Endothelial cell of umbilical vein (primary cell): ENCODE measurements around the gene KRT79. TPM values are rescaled to one million over a fixed set of nuclear protein-coding genes. Genes with fewer than 3 reads are reported as not detected.

Source experiments
- BruUV-seq: library from RNA; stranded (reverse); fragments of 400-500 nt; replicated peaks from 2 replicates; lab custom pipeline; 2021; lab: Mats Ljungman, UMichigan
- CTCF ChIA-PET: fragments of 300-600, 350-600 bp; sonication (Branson Sonifier 250); formaldehyde crosslinking; loops from one replicate; lab custom pipeline; 2021; ENCODE audit warnings: antibody characterized with exemption, inconsistent platforms; lab: Charles Lee
- POLR2A ChIA-PET: fragments of 300-600, 350-600 bp; sonication (Branson Sonifier 250); formaldehyde crosslinking; loops from one replicate; lab custom pipeline; 2021; ENCODE audit warnings: antibody characterized with exemption, inconsistent platforms; lab: Charles Lee
- DNase-seq: peaks from one replicate; pipeline ENCODE4 v3.0.0-alpha.2; 2011; ENCODE audit warnings: low read depth, low spot score
- FAIRE-seq: peaks from 2 replicates; lab custom pipeline; 2011; peaks lifted over from hg19 to GRCh38; lab: Jason Lieb, UNC
- H2AFZ ChIP-seq: 2 replicates; pipeline ENCODE4 v1.6.0; 2012; ENCODE audit warnings: low read depth, low read length, control low read depth, inconsistent platforms
- H3K27ac ChIP-seq: 2 replicates; pipeline ENCODE4 v1.5.1; 2011; ENCODE audit warnings: low read depth, mild to moderate bottlenecking, control low read depth, low read length, moderate library complexity; ENCODE audit not compliant: insufficient read depth
- H3K27me3 ChIP-seq, 2 experiments: 2 replicates each; pipeline versions ENCODE4 v1.6.0 to v1.6.1; 2011; ENCODE audit warnings: low read length in 2 of 2, mixed read lengths in 1 of 2; ENCODE audit not compliant: control insufficient read depth in 2 of 2, insufficient read depth in 2 of 2
- H3K36me3 ChIP-seq, 2 experiments: 2 replicates in 1 of 2; 3 replicates in 1 of 2; pipeline ENCODE4 v1.5.1; 2011; ENCODE audit warnings: low read length in 2 of 2, mild to moderate bottlenecking in 1 of 2, moderate library complexity in 1 of 2; ENCODE audit not compliant: control insufficient read depth in 2 of 2, insufficient read depth in 2 of 2; ENCODE audit errors: extremely low read depth in 1 of 2
- H3K4me1 ChIP-seq: 3 replicates; pipeline ENCODE4 v1.5.1; 2011; ENCODE audit warnings: mild to moderate bottlenecking, low read length; ENCODE audit not compliant: control insufficient read depth, insufficient read depth; ENCODE audit errors: extremely low read depth
- H3K4me2 ChIP-seq: 2 replicates; pipeline ENCODE4 v1.6.1; 2011; ENCODE audit warnings: low read length, control low read depth, mixed read lengths; ENCODE audit not compliant: insufficient read depth
- H3K4me3 ChIP-seq, 3 experiments: fragments of 200-600 bp in 1 of 3; sonication (generic), shearing (Covaris generic) in 1 of 3; replicated peaks in 1 of 3; 2 replicates each; pipeline ENCODE4 v1.5.1; 2011 to 2016; ENCODE audit warnings: control low read depth in 3 of 3, low read length in 3 of 3, mild to moderate bottlenecking in 2 of 3, inconsistent platforms in 1 of 3, low read depth in 1 of 3, moderate library complexity in 1 of 3; ENCODE audit not compliant: insufficient read depth in 1 of 3
- H3K79me2 ChIP-seq: 2 replicates; pipeline ENCODE4 v1.6.0; 2012; ENCODE audit warnings: low read length, inconsistent platforms; ENCODE audit not compliant: control insufficient read depth, insufficient read depth
- H3K9ac ChIP-seq: replicated peaks from 2 replicates; pipeline ENCODE3; 2011; ENCODE audit warnings: low read length, control low read depth; ENCODE audit not compliant: insufficient read depth; ENCODE audit errors: extremely low read depth
- H3K9me1 ChIP-seq: replicated peaks from 3 replicates; pipeline ENCODE4 v1.6.0; 2011; ENCODE audit warnings: mild to moderate bottlenecking, low read length; ENCODE audit not compliant: control insufficient read depth, insufficient read depth; ENCODE audit errors: extremely low read depth
- H3K9me3 ChIP-seq: replicated peaks from 2 replicates; pipeline ENCODE4 v1.5.1; 2012; ENCODE audit warnings: low read length, inconsistent platforms; ENCODE audit not compliant: control insufficient read depth, insufficient read depth
- H4K20me1 ChIP-seq: replicated peaks from 2 replicates; pipeline ENCODE3; 2011; ENCODE audit warnings: mild to moderate bottlenecking, low read length; ENCODE audit not compliant: control insufficient read depth, insufficient read depth; ENCODE audit errors: extremely low read depth
- EZH2 ChIP-seq: IDR thresholded peaks from 2 replicates; pipeline ENCODE4 v1.6.1; 2012; ENCODE audit warnings: borderline replicate concordance, low read depth, mild to moderate bottlenecking, moderate library complexity, low read length, inconsistent platforms; ENCODE audit not compliant: severe bottlenecking
- FOS ChIP-seq: IDR thresholded peaks from 2 replicates; pipeline ENCODE4 v1.6.1; 2011; ENCODE audit warnings: mild to moderate bottlenecking, low read length, moderate library complexity, borderline replicate concordance; ENCODE audit not compliant: insufficient read depth
- GATA2 ChIP-seq: IDR thresholded peaks from 2 replicates; pipeline ENCODE4 v1.7.0; 2011; ENCODE audit warnings: low read depth, mild to moderate bottlenecking, moderate library complexity, mixed read lengths, low read length; ENCODE audit not compliant: insufficient read length, insufficient read depth
- JUN ChIP-seq: IDR thresholded peaks from 2 replicates; pipeline ENCODE4 v1.6.1; 2011; ENCODE audit warnings: borderline replicate concordance, low read depth; ENCODE audit not compliant: insufficient read length, insufficient read depth
- MYC ChIP-seq: IDR thresholded peaks from one replicate; pipeline ENCODE4 v1.6.1; 2011; ENCODE audit warnings: mild to moderate bottlenecking, low read depth, low read length
- POLR2A ChIP-seq: IDR thresholded peaks from 2 replicates; pipeline ENCODE4 v1.6.1; 2012; ENCODE audit warnings: low read depth, mild to moderate bottlenecking, control low read depth, low read length
- POLR2AphosphoS5 ChIP-seq: IDR thresholded peaks from 2 replicates; pipeline ENCODE4 v1.6.1; 2012; ENCODE audit warnings: low read depth, mild to moderate bottlenecking, control low read depth, low read length, moderate library complexity; ENCODE audit not compliant: insufficient read depth
- dilution Hi-C: fragments of 300-500 bp; cut with MboI; formaldehyde crosslinking; loops from one replicate; pipeline ENCODE4 v1.15.0; 2019; ENCODE audit warnings: low sequenced_read_pairs; ENCODE audit not compliant: extremely low pct_ligation_motif_present
- intact Hi-C: fragments of 100-400 bp; cut with micrococcal nuclease; formaldehyde crosslinking; loops from one replicate; pipeline ENCODE4 v1.10.0; 2022
- polyA plus RNA-seq, 4 experiments: library from polyadenylated mRNA; depleted of rRNA in 3 of 4; stranded (reverse) in 3 of 4; unstranded in 1 of 4; fragments of >200 nt; gene quantifications; 2 replicates each; pipeline versions ENCODE4 v1.2.1 to v1.2.3, GENCODE V29; 2011 to 2012; ENCODE audit warnings: missing spikeins in 1 of 4
- total RNA-seq: library from RNA; stranded (reverse); gene quantifications from 2 replicates; pipeline ENCODE4 v1.2.3, GENCODE V29; 2021
- TF ChIP-seq, protein P1 (sequence below), 2 donors: IDR thresholded peaks; 1 replicate in 1 of 2; 2 replicates in 1 of 2; pipeline ENCODE4 v1.5.1; 2011; ENCODE audit warnings: low read length in 2 of 2, mild to moderate bottlenecking in 2 of 2, moderate library complexity in 2 of 2, control low read depth in 1 of 2, inconsistent platforms in 1 of 2, low read depth in 1 of 2; ENCODE audit not compliant: insufficient read depth in 1 of 2; ENCODE audit errors: extremely low read depth in 1 of 2
- TF ChIP-seq, protein P2 (sequence below): IDR thresholded peaks from 2 replicates; pipeline ENCODE4 v1.6.1; 2011; ENCODE audit not compliant: insufficient read depth, insufficient read length

KRT79 gene
- total and polyA plus RNA-seq, 2 donors (not counting 3 experiments of a cell fraction or from before 2014, with no cell fraction given), result not detected

DNA sequence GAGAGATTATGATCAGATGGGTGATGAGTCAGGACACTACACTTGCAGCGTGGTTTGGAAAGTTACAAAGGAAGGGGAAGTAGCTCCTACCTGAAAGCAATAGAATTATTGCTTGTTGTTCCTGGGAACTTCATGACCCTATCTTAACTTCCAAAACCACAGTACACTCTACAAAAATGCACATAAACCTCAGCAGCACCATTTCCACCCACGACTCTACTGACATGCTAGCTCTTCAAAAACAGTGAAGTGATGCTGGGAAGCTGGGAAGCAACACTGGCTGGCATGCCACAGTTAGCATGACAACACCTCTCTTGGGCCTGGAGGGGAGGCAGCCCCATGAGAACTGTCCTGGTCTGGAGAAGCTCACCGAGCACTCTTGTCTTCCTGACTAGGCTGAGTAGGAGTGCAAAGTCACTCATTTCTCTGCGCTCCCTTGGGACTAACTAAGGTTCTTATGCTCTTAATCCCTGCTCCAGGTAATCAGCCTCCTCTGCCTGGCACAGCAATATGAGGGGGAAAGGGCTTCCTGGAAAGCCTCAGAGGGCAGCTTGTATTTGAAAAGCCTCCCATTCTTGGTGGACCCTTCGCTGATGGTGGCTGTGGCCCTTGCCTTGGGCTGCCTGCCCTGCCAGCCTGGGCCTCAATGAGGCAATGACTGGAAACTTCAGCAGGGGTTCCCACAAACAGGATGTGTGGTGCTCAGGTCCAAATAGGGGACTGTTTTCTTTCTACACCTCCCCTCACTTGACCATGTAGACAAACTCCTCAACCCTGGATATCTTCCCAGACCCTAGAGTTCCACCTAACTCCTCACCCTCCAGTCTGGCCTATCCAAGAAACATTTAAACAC, 39.4 kb downstream of the KRT79 start:
- DNase-seq, result no peak
- dilution Hi-C loops, result no loop called here
- CTCF ChIA-PET, result interaction anchor here (1.1 kb wide), 1 partner anchor 71 kb away, joined by 3 read pairs; no protein-coding TSS in a partner anchor

More for the DNA sequence above, 39.4 kb downstream of the KRT79 start:
- no peak overlapping the region for H3K27ac ChIP-seq
- no TSS peak for BruUV-seq
- H2AFZ ChIP-seq, result no peak overlapping the region
- no peak overlapping the region for H3K4me2 ChIP-seq
- no peaks in the 10 kb centered on the region for H3K36me3 ChIP-seq
- H3K4me3 ChIP-seq, result no peak overlapping the region
- no peak for FAIRE-seq
- intact Hi-C loops, result no loop called here
- no peaks in the 10 kb centered on the region for H3K9me1 ChIP-seq
- H3K27me3 ChIP-seq, result peaks cover 12 to 13% of the 10 kb centered on the region in 2 experiments
- no peaks in the 10 kb centered on the region for H3K4me1 ChIP-seq
- TF ChIP-seq JUN, result no peak
- TF ChIP-seq POLR2AphosphoS5, result no peak
- TF ChIP-seq, protein P1, sequence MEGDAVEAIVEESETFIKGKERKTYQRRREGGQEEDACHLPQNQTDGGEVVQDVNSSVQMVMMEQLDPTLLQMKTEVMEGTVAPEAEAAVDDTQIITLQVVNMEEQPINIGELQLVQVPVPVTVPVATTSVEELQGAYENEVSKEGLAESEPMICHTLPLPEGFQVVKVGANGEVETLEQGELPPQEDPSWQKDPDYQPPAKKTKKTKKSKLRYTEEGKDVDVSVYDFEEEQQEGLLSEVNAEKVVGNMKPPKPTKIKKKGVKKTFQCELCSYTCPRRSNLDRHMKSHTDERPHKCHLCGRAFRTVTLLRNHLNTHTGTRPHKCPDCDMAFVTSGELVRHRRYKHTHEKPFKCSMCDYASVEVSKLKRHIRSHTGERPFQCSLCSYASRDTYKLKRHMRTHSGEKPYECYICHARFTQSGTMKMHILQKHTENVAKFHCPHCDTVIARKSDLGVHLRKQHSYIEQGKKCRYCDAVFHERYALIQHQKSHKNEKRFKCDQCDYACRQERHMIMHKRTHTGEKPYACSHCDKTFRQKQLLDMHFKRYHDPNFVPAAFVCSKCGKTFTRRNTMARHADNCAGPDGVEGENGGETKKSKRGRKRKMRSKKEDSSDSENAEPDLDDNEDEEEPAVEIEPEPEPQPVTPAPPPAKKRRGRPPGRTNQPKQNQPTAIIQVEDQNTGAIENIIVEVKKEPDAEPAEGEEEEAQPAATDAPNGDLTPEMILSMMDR (IDR thresholded peaks at IDR 0.05; ENCODE audit: extremely low read depth in 1 of 2, insufficient read depth in 1 of 2, low read depth in 1 of 2, low read length in 2 of 2), result no peak
- no peak for TF ChIP-seq EZH2
- TF ChIP-seq POLR2A, result no peak
- TF ChIP-seq, protein P2, sequence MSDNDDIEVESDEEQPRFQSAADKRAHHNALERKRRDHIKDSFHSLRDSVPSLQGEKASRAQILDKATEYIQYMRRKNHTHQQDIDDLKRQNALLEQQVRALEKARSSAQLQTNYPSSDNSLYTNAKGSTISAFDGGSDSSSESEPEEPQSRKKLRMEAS, result no peak
- no peak for TF ChIP-seq FOS
- TF ChIP-seq GATA2, result no peak
- no peak for TF ChIP-seq MYC
- POLR2A ChIA-PET, result no interaction called here
- H3K9me3 ChIP-seq, result no peaks in the 10 kb centered on the region
- H3K9ac ChIP-seq, result no peak overlapping the region
- no peaks in the 10 kb centered on the region for H3K79me2 ChIP-seq
- H4K20me1 ChIP-seq, result no peaks in the 10 kb centered on the region
